Keratinocyte (primary cell): ENCODE data around the gene FGF4. TPM values are rescaled to one million over a fixed set of nuclear protein-coding genes. Genes with fewer than 3 reads are reported as not detected.

ENCODE experiments used
- DNase-seq: peaks from one replicate; pipeline ENCODE4 v3.0.0-alpha.2; 2011; ENCODE audit warnings: low read depth, missing footprints, low spot score
- FAIRE-seq: peaks from 2 replicates; lab custom pipeline; 2011; peaks lifted over from hg19 to GRCh38; lab: Jason Lieb, UNC
- H2AFZ ChIP-seq: 2 replicates; pipeline ENCODE4 v1.6.0; 2012; ENCODE audit warnings: low read length, control low read depth, inconsistent platforms; ENCODE audit not compliant: control insufficient read depth
- H3K27ac ChIP-seq: 2 replicates; pipeline ENCODE4 v1.5.1; 2011; ENCODE audit warnings: low read length; ENCODE audit not compliant: control insufficient read depth, insufficient read depth
- H3K27me3 ChIP-seq: 3 replicates; pipeline ENCODE4 v1.6.0; 2011; ENCODE audit warnings: low read length; ENCODE audit not compliant: control insufficient read depth, insufficient read depth; ENCODE audit errors: extremely low read depth
- H3K36me3 ChIP-seq, 2 experiments: 2 replicates in 1 of 2; 3 replicates in 1 of 2; pipeline ENCODE4 v1.5.1; 2011; ENCODE audit warnings: low read length in 2 of 2, mild to moderate bottlenecking in 1 of 2; ENCODE audit not compliant: control insufficient read depth in 2 of 2, insufficient read depth in 2 of 2; ENCODE audit errors: extremely low read depth in 1 of 2
- H3K4me1 ChIP-seq: 3 replicates; pipeline ENCODE4 v1.5.1; 2011; ENCODE audit warnings: low read length; ENCODE audit not compliant: control insufficient read depth, insufficient read depth; ENCODE audit errors: extremely low read depth
- H3K4me2 ChIP-seq: 3 replicates; pipeline ENCODE4 v1.6.0; 2011; ENCODE audit warnings: low read depth, low read length; ENCODE audit not compliant: control insufficient read depth, insufficient read depth; ENCODE audit errors: extremely low read depth
- H3K4me3 ChIP-seq, 3 experiments: fragments of 200-600 bp in 1 of 3; sonication (generic) in 1 of 3; 2 replicates in 2 of 3; 3 replicates in 1 of 3; pipeline ENCODE4 v1.5.1; 2011 to 2016; ENCODE audit warnings: low read length in 3 of 3, mild to moderate bottlenecking in 3 of 3, control low read depth in 2 of 3, inconsistent platforms in 1 of 3, low read depth in 1 of 3, mixed read lengths in 1 of 3, mixed run types in 1 of 3, moderate library complexity in 1 of 3; ENCODE audit not compliant: control insufficient read depth in 2 of 3, insufficient read depth in 2 of 3; ENCODE audit errors: extremely low read depth in 1 of 3
- H3K79me2 ChIP-seq: 2 replicates; pipeline ENCODE4 v1.6.0; 2012; ENCODE audit warnings: low read length; ENCODE audit not compliant: control insufficient read depth, insufficient read depth
- H3K9ac ChIP-seq: 3 replicates; pipeline ENCODE4 v1.6.0; 2011; ENCODE audit warnings: low read length; ENCODE audit not compliant: control insufficient read depth, insufficient read depth; ENCODE audit errors: extremely low read depth
- H3K9me1 ChIP-seq: 3 replicates; pipeline ENCODE4 v1.6.0; 2011; ENCODE audit warnings: low read length; ENCODE audit not compliant: control insufficient read depth, insufficient read depth; ENCODE audit errors: extremely low read depth
- H3K9me3 ChIP-seq: 2 replicates; pipeline ENCODE4 v1.5.1; 2012; ENCODE audit warnings: low read depth, low read length; ENCODE audit not compliant: control insufficient read depth
- H4K20me1 ChIP-seq: 3 replicates; pipeline ENCODE4 v1.6.0; 2011; ENCODE audit warnings: low read length; ENCODE audit not compliant: control insufficient read depth, insufficient read depth; ENCODE audit errors: extremely low read depth
- CTCF ChIP-seq, 3 experiments: IDR thresholded peaks in 1 of 3; conservative IDR thresholded peaks in 1 of 3; optimal IDR thresholded peaks in 1 of 3; 2 replicates in 2 of 3; 3 replicates in 1 of 3; pipeline versions ENCODE3 to v1.5.1; 2011; ENCODE audit warnings: low read length in 3 of 3, mild to moderate bottlenecking in 3 of 3, moderate library complexity in 2 of 3, control low read depth in 1 of 3, inconsistent platforms in 1 of 3; ENCODE audit not compliant: insufficient read depth in 2 of 3; ENCODE audit errors: extremely low read depth in 1 of 3
- EZH2 ChIP-seq: IDR thresholded peaks from one replicate; pipeline ENCODE4 v1.6.1; 2012; ENCODE audit warnings: inconsistent platforms, mild to moderate bottlenecking, low read length, moderate library complexity
- dilution Hi-C: fragments of 300-500 bp; cut with MboI; formaldehyde crosslinking; loops from one replicate; pipeline ENCODE4 v1.7.0; 2020; ENCODE audit warnings: low sequenced_read_pairs; ENCODE audit not compliant: extremely low pct_ligation_motif_present
- polyA plus RNA-seq, 5 experiments: library from polyadenylated mRNA; depleted of rRNA in 3 of 5; stranded (reverse) in 3 of 5; stranded (forward) in 1 of 5; unstranded in 1 of 5; fragments of >200 nt; gene quantifications; 1 replicate in 1 of 5; 2 replicates in 3 of 5; 3 replicates in 1 of 5; pipeline versions ENCODE4 v1.2.1 to v1.2.3, GENCODE V29; 2011 to 2012; ENCODE audit warnings: missing spikeins in 2 of 5, low read depth in 1 of 5, low replicate concordance in 1 of 5

Gene FGF4
- polyA plus RNA-seq, 1 donor (not counting 4 experiments of a cell fraction or from before 2014, with no cell fraction given) = not detected

GRCh38 chr11:69815973-69816372, 40.8 kb upstream of the FGF4 start:
- Histone ChIP-seq H2AFZ (no peak overlapping the region), H3K4me2 (no peak overlapping the region), H3K4me1 (no peaks in the 10 kb centered on the region), H3K27me3 (peaks cover 58% of the 10 kb centered on the region), H3K9me1 (no peaks in the 10 kb centered on the region), H3K79me2 (no peaks in the 10 kb centered on the region), H3K9me3 (no peaks in the 10 kb centered on the region), H4K20me1 (no peaks in the 10 kb centered on the region), H3K4me3 (no peak overlapping the region), H3K9ac (no peak overlapping the region), H3K27ac (no peak overlapping the region), H3K36me3 (no peaks in the 10 kb centered on the region)
- dilution Hi-C loops = no loop called here
- no peak for TF ChIP-seq CTCF (optimal IDR thresholded peaks at IDR 0.05 in 1 of 3, IDR thresholded peaks at IDR 0.05 in 1 of 3, conservative IDR thresholded peaks at IDR 0.05 in 1 of 3; ENCODE audit: extremely low read depth in 1 of 3, insufficient read depth in 2 of 3, low read length in 3 of 3)
- no peak for TF ChIP-seq EZH2
- no peak for DNase-seq
- no peak for FAIRE-seq

GRCh38 chr11:69814902-69815301, 39.8 kb upstream of the FGF4 start:
- no peaks in the 10 kb centered on the region for H3K36me3 ChIP-seq
- H3K9me3 ChIP-seq = no peaks in the 10 kb centered on the region
- no peaks in the 10 kb centered on the region for H4K20me1 ChIP-seq
- no peak overlapping the region for H3K9ac ChIP-seq
- no peaks in the 10 kb centered on the region for H3K9me1 ChIP-seq
- H3K4me2 ChIP-seq = no peak overlapping the region
- FAIRE-seq (no peak), DNase-seq (no peak)
- H3K27ac ChIP-seq = no peak overlapping the region
- H3K4me1 ChIP-seq = no peaks in the 10 kb centered on the region
- dilution Hi-C loops = no loop called here
- no peaks in the 10 kb centered on the region for H3K79me2 ChIP-seq
- TF ChIP-seq EZH2 = no peak
- H2AFZ ChIP-seq = no peak overlapping the region
- H3K4me3 ChIP-seq = no peak overlapping the region
- H3K27me3 ChIP-seq = peaks cover 51% of the 10 kb centered on the region

GRCh38 chr11:69814411-69814810, 39.3 kb upstream of the FGF4 start:
- Histone ChIP-seq H3K27ac (no peak overlapping the region), H3K4me3 (no peak overlapping the region), H3K4me2 (no peak overlapping the region), H3K4me1 (no peaks in the 10 kb centered on the region), H3K9me3 (no peaks in the 10 kb centered on the region), H3K36me3 (no peaks in the 10 kb centered on the region), H4K20me1 (no peaks in the 10 kb centered on the region), H3K27me3 (peaks cover 50% of the 10 kb centered on the region), H3K79me2 (no peaks in the 10 kb centered on the region), H2AFZ (no peak overlapping the region), H3K9ac (no peak overlapping the region), H3K9me1 (no peaks in the 10 kb centered on the region)
- dilution Hi-C loops = no loop called here
- DNase-seq (no peak), FAIRE-seq (no peak)
- TF ChIP-seq EZH2 (no peak), CTCF (optimal IDR thresholded peaks at IDR 0.05 in 1 of 3, IDR thresholded peaks at IDR 0.05 in 1 of 3, conservative IDR thresholded peaks at IDR 0.05 in 1 of 3; ENCODE audit: extremely low read depth in 1 of 3, insufficient read depth in 2 of 3, low read length in 3 of 3) (no peak)
